ENCODE data around the gene ATG13.

ATG13 gene

DNA sequence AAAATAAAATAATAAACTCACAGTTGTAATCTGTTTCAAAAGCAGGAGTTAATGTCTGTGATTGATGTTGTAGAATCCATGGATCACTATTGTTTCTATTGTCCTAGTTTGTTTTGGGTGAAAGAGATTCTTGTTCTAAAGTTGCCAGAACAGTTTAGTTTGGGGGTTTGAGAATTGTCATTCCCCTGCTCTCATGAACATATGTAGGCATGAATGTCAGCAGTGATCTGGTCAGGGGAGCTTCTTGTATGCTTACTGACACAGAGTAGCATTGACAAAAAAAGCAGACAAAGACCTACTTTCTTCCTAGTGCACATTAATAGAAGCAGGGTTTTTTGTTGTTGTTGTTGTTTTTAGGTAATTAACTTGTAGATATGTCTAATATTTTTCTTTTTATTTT is 44.5 kb downstream of the ATG13 start:
- no peak overlapping the region for H3K27ac ChIP-seq
- TF ChIP-seq ZFX (IDR thresholded peaks at IDR 0.05) (no peak), CTCF (conservative IDR thresholded peaks at IDR 0.05) (no peak)

DNA sequence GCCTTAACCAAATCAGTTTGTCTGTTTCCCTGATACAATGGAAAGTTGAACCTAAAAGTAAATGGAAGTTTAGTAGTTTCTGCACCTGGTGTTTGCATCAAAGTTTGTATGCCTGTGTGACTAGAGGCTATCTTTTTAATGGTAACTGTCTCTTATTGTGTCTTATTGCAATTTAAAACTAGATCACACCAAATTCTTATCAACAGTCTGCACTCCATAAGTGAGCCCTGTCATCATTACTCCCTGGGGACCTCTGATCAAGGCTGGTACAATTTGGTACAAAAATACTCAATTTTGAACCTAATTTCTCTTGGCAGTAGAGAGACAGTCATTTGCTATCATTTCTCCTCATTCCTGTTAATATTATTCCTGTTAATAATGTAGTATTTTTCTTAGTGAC is 45.0 kb downstream of the ATG13 start:
- no peak overlapping the region for H3K27ac ChIP-seq
- TF ChIP-seq CTCF (conservative IDR thresholded peaks at IDR 0.05) = no peak

DNA sequence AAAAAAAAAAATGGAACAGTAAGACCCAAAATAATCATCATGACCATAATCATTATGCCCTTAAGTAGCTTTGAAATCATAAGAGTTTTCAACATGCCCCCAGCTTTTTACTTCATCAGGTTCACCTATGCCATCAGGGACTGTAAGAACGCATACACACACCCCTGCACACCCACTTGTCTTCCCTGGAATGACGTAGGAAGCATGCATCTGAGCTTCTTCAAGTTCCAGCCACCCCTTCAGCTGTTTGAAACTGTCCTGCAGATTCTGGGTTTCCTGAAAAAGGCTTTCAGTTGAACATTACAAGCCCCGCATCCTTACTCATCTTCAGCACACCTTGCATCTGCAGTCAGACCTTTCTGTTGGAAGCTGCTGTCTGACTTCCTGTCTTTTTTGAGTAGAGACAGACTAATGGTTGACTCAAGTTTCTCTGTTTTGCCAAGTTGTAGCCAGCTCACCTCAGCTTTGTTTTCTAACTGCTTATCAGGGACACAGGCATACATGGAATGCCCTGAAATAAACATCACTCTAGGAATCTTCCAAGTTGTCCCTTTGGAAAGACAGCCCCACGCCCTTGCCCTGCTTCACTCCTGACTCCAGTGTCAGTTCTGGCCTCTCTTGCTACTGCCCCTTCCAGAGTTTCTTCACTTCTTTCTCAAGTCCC is 46.1 kb downstream of the ATG13 start:
- H3K27ac ChIP-seq = no peak overlapping the region
- TF ChIP-seq CTCF (conservative IDR thresholded peaks at IDR 0.05) (no peak), ZFX (IDR thresholded peaks at IDR 0.05) (no peak)

DNA sequence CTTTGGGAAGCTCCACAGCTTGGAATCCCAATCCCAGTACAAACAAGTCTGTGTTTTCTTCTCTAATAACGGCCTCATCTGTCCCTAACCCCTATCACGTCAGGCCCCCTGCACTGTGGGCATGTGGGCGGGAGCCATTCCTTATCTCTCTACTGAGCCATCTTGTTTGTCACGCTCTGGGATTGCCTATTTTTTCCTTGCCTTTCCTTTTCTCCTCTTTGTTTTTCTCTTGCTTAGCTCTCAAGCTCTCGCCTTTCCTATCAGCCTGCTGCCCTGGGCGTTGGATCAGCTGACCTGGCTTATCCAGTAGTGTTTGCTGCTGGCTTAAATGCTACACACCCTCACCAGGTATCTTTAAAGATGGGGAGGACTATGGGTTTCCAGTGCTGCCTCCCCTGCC is 47.3 kb downstream of the ATG13 start:
- TF ChIP-seq CTCF (conservative IDR thresholded peaks at IDR 0.05) (no peak), ZFX (IDR thresholded peaks at IDR 0.05) (no peak)
- no peak overlapping the region for H3K27ac ChIP-seq

DNA sequence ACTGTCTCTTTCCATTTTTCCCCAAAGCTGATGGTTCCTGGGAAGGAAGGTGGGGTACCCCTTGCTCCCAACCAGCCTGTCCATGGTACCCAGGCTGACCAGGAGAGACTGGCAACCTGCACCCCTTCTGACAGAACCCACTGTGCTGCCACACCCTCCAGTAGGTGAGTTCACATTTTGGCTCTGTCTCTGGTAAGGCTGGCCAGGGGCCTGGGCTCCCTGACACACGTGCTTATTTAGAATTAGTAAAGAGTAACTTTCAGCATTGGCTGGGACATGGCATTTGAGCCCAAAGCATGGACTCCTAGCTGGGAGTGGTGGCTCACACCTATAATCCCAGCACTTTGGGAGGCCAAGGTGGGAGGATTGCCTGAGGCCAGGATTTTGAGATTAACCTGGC is 48.0 kb downstream of the ATG13 start:
- TF ChIP-seq CTCF (conservative IDR thresholded peaks at IDR 0.05) = no peak
- no peak for TF ChIP-seq ZFX (IDR thresholded peaks at IDR 0.05)
- no peak overlapping the region for H3K27ac ChIP-seq

DNA sequence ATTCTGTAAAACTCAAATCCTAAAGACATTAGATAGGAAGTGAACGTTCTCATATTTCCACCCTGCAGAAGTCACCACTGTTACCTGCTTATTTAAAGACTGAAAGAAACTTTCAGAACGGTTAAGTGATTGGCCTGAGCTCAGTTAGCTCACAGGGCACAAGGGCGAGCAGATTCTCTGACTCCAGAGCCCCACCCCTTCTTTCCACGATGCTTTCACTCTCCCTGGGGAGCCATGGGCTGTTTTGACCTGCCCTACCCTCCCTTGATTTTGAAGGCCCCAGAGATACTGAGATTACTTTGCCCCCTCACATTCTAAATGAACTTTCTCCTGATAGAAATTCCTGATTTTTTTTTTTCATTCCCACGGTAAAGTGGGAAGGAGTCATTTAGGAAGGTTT is 49.2 kb downstream of the ATG13 start:
- TF ChIP-seq ZFX (IDR thresholded peaks at IDR 0.05) (no peak), CTCF (conservative IDR thresholded peaks at IDR 0.05) (no peak)
- H3K27ac ChIP-seq = no peak overlapping the region

- TF ChIP-seq ZFX (IDR thresholded peaks at IDR 0.05) = no peak
- no peak for TF ChIP-seq CTCF (conservative IDR thresholded peaks at IDR 0.05)
- no peak overlapping the region for H3K27ac ChIP-seq
These were observed 49.7 kb downstream of the ATG13 start for GRCh38 chr11:46667043-46667481.

All from C4-2B (cell line).